NCI-H2196 treated with DMSO at 0.1 percent for 48 hours (cell line): ENCODE results near the gene MPP3.

Experiments
- DNase-seq: peaks from one replicate; lab custom pipeline; 2025; ENCODE audit not compliant: unreplicated experiment; lab: John Stamatoyannopoulos, UW

Gene MPP3

GRCh38 chr17:43834106-43834505, 1.2 kb upstream of the MPP3 start:
- no peak for DNase-seq

GRCh38 chr17:43832168-43832975, 574 bp downstream of the MPP3 start:
- no peak for DNase-seq

DNA sequence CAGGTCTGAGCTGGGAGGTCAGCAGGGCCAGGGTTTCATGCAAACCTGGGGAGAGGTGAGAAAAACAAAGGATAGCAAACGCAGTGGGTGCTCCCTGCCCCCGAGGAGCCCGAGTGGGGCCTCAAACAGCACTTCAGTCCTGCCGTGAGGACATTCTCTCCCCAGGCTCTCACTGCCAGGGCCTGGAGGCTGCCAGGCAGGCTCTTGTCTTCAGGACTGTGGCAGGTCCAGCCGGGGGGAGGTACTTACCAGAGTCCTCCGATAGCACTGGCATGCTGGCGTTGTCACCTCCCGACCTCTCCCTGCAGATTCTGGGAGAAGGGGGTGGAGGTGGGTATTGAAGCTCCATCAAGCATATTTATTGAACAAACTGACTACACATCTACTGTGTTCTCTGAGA, 1.3 kb downstream of the MPP3 start:
- DNase-seq = no peak

DNA sequence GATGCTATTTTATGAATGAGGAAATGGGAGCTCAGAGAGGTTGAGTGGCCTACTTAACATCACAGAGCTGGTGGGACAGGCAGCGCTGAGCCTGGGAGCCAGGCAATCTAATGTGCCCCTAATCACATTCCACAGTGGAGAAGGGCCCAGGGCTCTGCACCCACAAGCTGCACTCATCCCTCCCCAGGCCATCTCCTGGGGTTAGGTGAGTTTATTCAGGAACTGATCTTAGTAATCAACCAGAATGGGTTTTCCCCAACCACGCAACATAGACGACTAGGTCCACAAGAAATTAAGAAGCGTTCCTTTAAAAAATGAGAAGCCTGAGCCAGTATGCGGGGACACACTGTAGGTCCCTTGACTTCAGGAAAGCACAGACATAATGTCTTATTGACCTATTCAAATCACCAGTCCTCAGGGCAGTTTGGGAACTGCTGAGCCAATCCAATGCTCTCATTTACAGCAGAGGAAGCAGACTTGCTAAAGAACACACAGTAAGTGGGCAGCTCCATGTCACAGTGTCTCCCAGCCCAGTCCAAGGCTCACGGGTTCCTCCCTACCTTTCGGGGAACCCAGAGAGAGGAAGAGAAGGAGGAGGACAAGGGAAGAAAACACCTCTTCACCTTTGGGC, 2.3 kb downstream of the MPP3 start:
- DNase-seq = no peak

GRCh38 chr17:43829738-43830137, 3.2 kb downstream of the MPP3 start:
- DNase-seq = no peak

DNA sequence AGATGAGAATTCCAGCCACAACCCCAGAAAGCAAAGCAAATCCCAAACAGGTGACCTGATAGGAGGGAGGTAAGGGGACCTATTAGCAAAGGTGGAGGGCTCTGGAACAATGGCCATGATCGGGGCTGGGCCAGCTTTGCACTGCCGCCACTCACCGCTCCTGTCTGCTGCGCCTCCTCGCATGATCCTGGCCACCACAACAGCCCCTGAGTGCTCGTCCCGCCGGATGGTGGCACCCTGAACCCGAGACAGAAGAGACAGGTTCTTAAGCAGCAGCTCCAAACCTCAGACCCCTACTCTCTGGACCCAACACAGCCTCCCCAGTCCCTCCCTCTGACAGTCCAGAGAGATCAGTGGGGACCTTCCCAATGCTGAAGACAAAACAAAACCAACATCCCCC, 5.3 kb downstream of the MPP3 start:
- DNase-seq = no peak

- DNase-seq = no peak
These were observed 6.7 kb downstream of the MPP3 start for GRCh38 chr17:43826206-43826605.

GRCh38 chr17:43825567-43825966, 7.4 kb downstream of the MPP3 start:
- DNase-seq = no peak

- DNase-seq = peak; percentile 21
These were observed 9.4 kb downstream of the MPP3 start for GRCh38 chr17:43823350-43824084.

- peak; percentile 7 for DNase-seq
These were observed 10.3 kb downstream of the MPP3 start for GRCh38 chr17:43822570-43823190.

GRCh38 chr17:43820759-43821158, 12.2 kb downstream of the MPP3 start:
- no peak for DNase-seq

DNA sequence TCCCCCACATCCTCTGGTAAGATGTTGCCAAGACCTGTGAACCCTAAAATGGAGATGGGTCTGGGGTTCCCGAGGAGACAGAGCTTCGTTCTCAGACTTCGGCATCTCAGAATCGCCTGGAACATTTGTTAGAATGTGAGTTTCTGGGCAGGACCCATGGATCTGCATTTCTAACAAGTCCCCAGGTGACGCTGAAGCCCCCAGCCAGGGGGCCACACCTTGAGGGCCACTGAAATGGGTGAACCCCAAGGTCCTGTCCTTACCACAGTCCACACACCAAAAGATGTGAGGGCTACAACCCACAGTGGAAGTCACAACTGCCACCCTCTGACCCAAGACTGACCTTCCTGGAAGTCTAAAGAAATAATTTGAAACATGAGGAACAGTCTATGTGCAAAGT, 14.0 kb downstream of the MPP3 start:
- DNase-seq = no peak

DNA sequence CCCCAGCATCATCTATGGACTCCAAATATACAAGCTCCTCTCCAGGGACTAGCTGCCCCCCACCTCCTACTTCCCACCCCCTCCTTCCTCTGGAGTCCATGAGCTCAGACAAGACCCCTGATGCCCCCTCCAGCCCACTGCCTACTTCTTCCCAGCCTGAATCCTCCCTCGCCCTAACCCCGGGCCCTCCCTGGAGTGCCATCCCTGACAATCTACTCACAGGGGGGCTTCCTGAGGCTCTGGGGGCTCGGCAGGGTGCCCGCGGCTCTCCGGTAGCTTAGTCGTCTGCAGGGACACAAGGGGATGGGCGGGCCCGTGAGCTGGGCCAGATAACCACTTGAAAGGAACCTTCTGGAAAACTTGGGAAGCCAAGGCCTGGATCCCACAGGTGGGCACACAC, 15.1 kb downstream of the MPP3 start:
- no peak for DNase-seq

- DNase-seq = no peak
These were observed 16.3 kb downstream of the MPP3 start for GRCh38 chr17:43816336-43817320.

DNA sequence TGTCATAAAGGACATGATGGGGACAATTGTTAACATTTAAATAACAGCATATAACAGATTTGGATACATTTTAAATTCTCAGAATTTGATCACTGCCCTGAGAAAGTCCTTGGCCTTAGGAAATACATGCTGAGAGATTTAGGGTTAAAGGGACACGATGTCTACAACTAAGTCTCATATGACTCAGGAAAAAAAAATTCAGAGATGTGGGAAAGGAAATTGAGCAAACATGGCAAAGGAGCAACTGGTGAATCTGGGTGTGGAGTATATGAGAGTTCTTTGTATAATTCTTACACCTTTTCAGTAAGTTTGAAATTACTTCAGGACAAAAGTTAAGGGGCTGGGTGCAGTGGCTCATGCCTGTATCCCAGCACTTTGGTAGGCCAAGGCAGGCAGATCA, 18.2 kb downstream of the MPP3 start:
- DNase-seq = no peak

GRCh38 chr17:43814026-43814425, 18.9 kb downstream of the MPP3 start:
- no peak for DNase-seq

DNA sequence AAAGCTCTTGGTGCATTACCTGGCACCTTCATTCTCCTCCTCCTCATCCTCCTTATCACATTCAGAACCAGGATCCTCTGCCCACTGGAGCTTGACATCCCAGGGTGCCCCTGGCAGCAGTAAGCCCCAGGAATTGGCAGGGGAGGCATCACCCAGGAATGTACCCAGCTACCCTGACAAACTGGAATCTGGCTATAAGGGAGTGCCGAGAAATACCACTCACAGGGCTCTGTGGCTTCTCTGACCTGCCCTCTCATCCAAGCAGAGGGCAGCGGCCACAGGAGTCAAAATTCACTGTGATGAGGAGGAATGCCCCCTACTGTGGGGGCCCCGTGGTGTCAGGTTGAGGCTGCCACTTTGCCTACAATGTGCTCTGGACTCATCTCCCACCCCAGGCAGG, 19.6 kb downstream of the MPP3 start:
- no peak for DNase-seq

DNA sequence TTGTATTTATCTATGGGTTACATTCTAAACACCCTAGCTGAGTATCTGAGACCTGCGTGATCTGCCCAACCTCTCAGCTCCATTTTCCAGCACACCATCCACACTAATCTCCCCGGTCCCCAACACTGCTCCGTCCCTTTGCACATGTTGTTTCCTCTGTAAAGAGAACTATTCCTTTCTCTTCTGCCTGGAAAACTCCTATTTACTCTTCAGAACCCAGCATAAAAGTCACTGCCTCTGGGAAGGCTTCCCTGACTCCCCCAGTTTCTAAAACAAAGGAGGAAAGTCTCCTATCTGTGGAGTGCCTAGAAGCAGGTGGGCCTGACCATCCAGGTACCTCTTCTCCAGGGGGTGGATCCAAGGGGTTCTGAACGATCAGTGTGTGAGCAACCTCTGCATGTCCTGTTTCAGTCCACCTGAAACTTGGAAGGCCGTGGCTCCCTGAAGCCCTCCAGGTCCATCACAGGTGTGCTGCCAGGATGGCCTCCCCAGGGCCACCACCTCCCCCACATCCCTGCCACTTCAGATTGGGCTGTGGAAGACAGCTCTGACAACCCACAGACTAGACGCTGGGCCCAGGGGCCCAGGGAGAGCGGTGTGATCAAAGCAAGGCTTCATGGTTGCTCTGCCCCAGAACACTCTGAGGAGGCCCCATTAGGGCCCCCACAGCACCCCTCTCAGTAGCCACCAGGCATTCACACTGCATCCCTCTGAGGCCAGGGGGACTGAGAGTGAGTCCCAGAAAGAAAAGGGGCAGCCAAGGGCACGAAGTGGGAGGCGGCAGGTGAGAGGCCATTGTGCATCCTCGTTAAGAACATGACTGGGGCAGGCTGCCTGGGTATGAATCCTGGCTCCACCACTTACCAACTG, 20.3 kb downstream of the MPP3 start:
- DNase-seq = no peak

DNA sequence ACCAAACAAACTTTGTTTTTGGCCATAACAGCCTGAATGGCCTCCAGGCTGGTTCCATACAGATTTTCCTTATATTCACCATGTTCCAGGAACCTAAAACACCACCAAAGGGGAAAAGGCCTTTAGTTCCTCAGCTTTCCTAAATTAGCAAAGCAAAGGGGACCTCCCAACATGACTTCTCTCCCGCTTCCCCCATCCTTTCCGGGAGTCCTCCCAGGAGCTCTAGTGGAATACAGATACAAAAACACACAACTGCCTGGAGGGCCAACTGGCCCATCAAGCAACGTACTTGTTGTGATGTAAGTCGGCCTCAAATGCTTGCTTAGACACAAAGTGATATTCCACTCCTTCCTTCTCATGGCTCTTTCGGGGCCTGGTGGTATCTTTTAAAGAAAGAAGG, 22.1 kb downstream of the MPP3 start:
- DNase-seq = no peak
